Gastroesophageal sphincter (tissue), 3 donors: ENCODE data around the gene SMPD3.

Source experiments
- CTCF ChIP-seq, 4 experiments: fragments of 200-600 bp in 2 of 4; fragments of 450-650 bp in 2 of 4; sonication (generic) in 1 of 4; IDR thresholded peaks; one replicate each; pipeline ENCODE4 v1.5.1; 2017 to 2019; ENCODE audit warnings: antibody characterized with exemption in 4 of 4, mild to moderate bottlenecking in 2 of 4, moderate library complexity in 2 of 4
- EP300 ChIP-seq: sonication (generic); formaldehyde crosslinking; IDR thresholded peaks from one replicate; pipeline ENCODE4 v1.6.1; 2017; ENCODE audit warnings: antibody characterized with exemption, mild to moderate bottlenecking
- POLR2A ChIP-seq, 2 donors: fragments of 450-650 bp; IDR thresholded peaks; one replicate each; pipeline ENCODE4 v1.6.1; 2017; ENCODE audit warnings: antibody characterized with exemption in 2 of 2, mild to moderate bottlenecking in 2 of 2, moderate library complexity in 1 of 2
- POLR2AphosphoS5 ChIP-seq: sonication (generic); formaldehyde crosslinking; IDR thresholded peaks from one replicate; pipeline ENCODE4 v1.6.1; 2017; ENCODE audit warnings: antibody characterized with exemption

DNA sequence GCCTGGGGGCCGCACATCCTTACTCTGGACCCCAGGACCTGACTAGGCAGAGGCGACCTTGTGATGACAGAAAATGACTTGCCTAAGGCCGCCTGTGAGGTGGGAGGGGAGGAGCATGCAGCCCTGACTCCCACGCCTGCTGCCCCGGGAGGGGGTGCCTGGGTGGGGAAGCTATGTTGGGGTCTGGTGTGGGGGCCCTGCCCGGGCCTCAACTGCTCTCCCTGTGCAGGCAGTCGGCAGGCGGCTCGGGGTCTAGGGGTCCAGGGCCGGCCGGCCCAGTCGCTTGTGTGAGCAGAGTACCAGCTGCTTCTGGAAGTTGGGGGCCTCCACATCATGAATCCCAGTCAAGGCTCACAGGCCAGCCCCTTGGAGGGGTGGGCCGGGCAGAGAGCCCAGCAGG is 89.4 kb downstream of the SMPD3 start:
- TF ChIP-seq POLR2A (IDR thresholded peaks at IDR 0.05) (no peak), POLR2AphosphoS5 (no peak), CTCF (IDR thresholded peaks at IDR 0.05) (no peak), EP300 (no peak)
